A549 (cell line): ENCODE data around the gene SHANK3. TPM values are rescaled to one million over a fixed set of nuclear protein-coding genes. Genes with fewer than 3 reads are reported as not detected.

Source experiments
- ATAC-seq, 2 experiments: fragments of 200-7000 bp in 1 of 2; fragments of >200 bp in 1 of 2; cut with Nextera tagmentation in 1 of 2; cut with Tn5 transposase in 1 of 2; 3 replicates each; pipeline versions ENCODE4 v1.8.0 to v1.9.1; 2018 to 2020; ENCODE audit warnings: mild to moderate bottlenecking in 1 of 2, moderate library complexity in 1 of 2
- CTCF ChIA-PET: fragments of 300-600 bp; sonication (Branson Sonifier 250); formaldehyde crosslinking; extraction: SDS; loops from one replicate; lab custom pipeline; 2021; ENCODE audit warnings: antibody characterized with exemption, inconsistent platforms; lab: Yijun Ruan, JAX
- POLR2A ChIA-PET: fragments of 350-600 bp; formaldehyde crosslinking; extraction: SDS; loops from one replicate; lab custom pipeline; 2021; ENCODE audit warnings: antibody characterized with exemption, inconsistent platforms; lab: Yijun Ruan, JAX
- DNase-seq, 2 experiments: peaks; one replicate each; pipeline versions ENCODE4 v3.0.0 to v3.0.0-alpha.2; 2011 to 2016; ENCODE audit warnings: low read depth in 1 of 2, low spot score in 1 of 2
- FAIRE-seq: peaks from 2 replicates; lab custom pipeline; 2011; peaks lifted over from hg19 to GRCh38; lab: Jason Lieb, UNC
- H3K27ac ChIP-seq, 2 experiments: fragments of >200 bp; sonication (Bioruptor Twin); formaldehyde crosslinking; 3 replicates each; pipeline ENCODE4 v1.5.1; 2016 to 2017
- H3K4me1 ChIP-seq: fragments of >200 bp; sonication (Bioruptor Twin); formaldehyde crosslinking; 3 replicates; pipeline ENCODE4 v1.6.1; 2016
- H3K4me2 ChIP-seq: fragments of >200 bp; sonication (Bioruptor Twin); formaldehyde crosslinking; 3 replicates; pipeline ENCODE4 v1.6.1; 2016
- H3K4me3 ChIP-seq: fragments of >200 bp; sonication (Bioruptor Twin); formaldehyde crosslinking; 3 replicates; pipeline ENCODE4 v1.5.1; 2016
- H3K9me3 ChIP-seq: fragments of >200 bp; sonication (Bioruptor Twin); formaldehyde crosslinking; 3 replicates; pipeline ENCODE4 v1.6.1; 2016
- BCL3 ChIP-seq: fragments of >200 bp; sonication (Bioruptor Twin); formaldehyde crosslinking; IDR thresholded peaks from 3 replicates; pipeline ENCODE4 v1.6.1; 2016
- BHLHE40 ChIP-seq: IDR thresholded peaks from 2 replicates; pipeline ENCODE4 v1.6.1; 2012; ENCODE audit warnings: low read depth, low read length, inconsistent platforms
- CBX8 ChIP-seq: fragments of 200-600 bp; sonication (generic); IDR thresholded peaks from 2 replicates; pipeline ENCODE4 v1.6.1; 2016
- CHD2 ChIP-seq: fragments of 150-350 bp; IDR thresholded peaks from 2 replicates; pipeline ENCODE4 v1.6.1; 2014; ENCODE audit warnings: low read length; ENCODE audit not compliant: partially characterized antibody
- ESRRA ChIP-seq: fragments of 150-350 bp; IDR thresholded peaks from 2 replicates; pipeline ENCODE4 v1.6.1; 2014; ENCODE audit warnings: mild to moderate bottlenecking, low read length, borderline replicate concordance
- HEYL ChIP-seq: fragments of 250-450 bp; sonication (Bioruptor Pico); IDR thresholded peaks from 2 replicates; pipeline ENCODE4 v1.8.0; 2021; ENCODE audit warnings: mild to moderate bottlenecking, moderate library complexity
- HMGXB4 ChIP-seq: fragments of 250-450 bp; sonication (Bioruptor Pico); IDR thresholded peaks from 2 replicates; pipeline ENCODE4 v1.5.0; 2021; ENCODE audit warnings: mild to moderate bottlenecking, moderate library complexity, borderline replicate concordance
- HOXB13 ChIP-seq: fragments of 250-450 bp; sonication (Bioruptor Pico); IDR thresholded peaks from 2 replicates; pipeline ENCODE4 v1.5.0; 2020; ENCODE audit warnings: low read depth, mild to moderate bottlenecking, moderate library complexity
- MAFK ChIP-seq: fragments of 450-650 bp; IDR thresholded peaks from 2 replicates; pipeline ENCODE4 v1.6.1; 2014; ENCODE audit not compliant: partially characterized antibody
- MAX ChIP-seq: IDR thresholded peaks from 2 replicates; pipeline ENCODE4 v1.6.1; 2012
- MAZ ChIP-seq: fragments of 150-350 bp; IDR thresholded peaks from 2 replicates; pipeline ENCODE4 v1.6.1; 2014; ENCODE audit warnings: antibody characterized with exemption, low read depth, low read length, borderline replicate concordance
- POLR2A ChIP-seq: IDR thresholded peaks from 2 replicates; pipeline ENCODE4 v1.6.1; 2012; ENCODE audit warnings: mild to moderate bottlenecking, low read length
- RAD21 ChIP-seq, 2 experiments: fragments of >200 bp in 1 of 2; sonication (Bioruptor Twin) in 1 of 2; formaldehyde crosslinking in 1 of 2; IDR thresholded peaks in 1 of 2; conservative IDR thresholded peaks in 1 of 2; 2 replicates in 1 of 2; 3 replicates in 1 of 2; pipeline ENCODE4 v1.6.1; 2012 to 2018; ENCODE audit warnings: inconsistent platforms in 1 of 2
- RARB ChIP-seq: fragments of 250-450 bp; sonication (Bioruptor Pico); IDR thresholded peaks from 2 replicates; pipeline ENCODE4 v1.8.0; 2021; ENCODE audit warnings: mild to moderate bottlenecking, moderate library complexity
- RCOR1 ChIP-seq: fragments of 150-350 bp; IDR thresholded peaks from 2 replicates; pipeline ENCODE4 v1.6.1; 2014; ENCODE audit warnings: antibody characterized with exemption, low read length, low read depth
- RNF2 ChIP-seq: fragments of 200-600 bp; sonication (generic); IDR thresholded peaks from 2 replicates; pipeline ENCODE4 v1.6.1; 2016; ENCODE audit warnings: low read depth, mild to moderate bottlenecking, antibody characterized with exemption, moderate library complexity, borderline replicate concordance
- TP53 ChIP-seq: fragments of 250-450 bp; sonication (Bioruptor Pico); IDR thresholded peaks from 2 replicates; pipeline ENCODE4 v1.5.0; 2021; ENCODE audit warnings: mild to moderate bottlenecking, moderate library complexity
- ZNF302 ChIP-seq: fragments of 250-450 bp; sonication (Bioruptor Pico); IDR thresholded peaks from 2 replicates; pipeline ENCODE4 v1.9.0; 2021; ENCODE audit warnings: inconsistent platforms, mild to moderate bottlenecking, moderate library complexity
- WGBS: methylation state at CpG from one replicate; pipeline ENCODE4 v1.1.6; 2017; ENCODE audit errors: missing lambda C conversion rate; 5-methylcytosine and 5-hydroxymethylcytosine counted together
- polyA plus RNA-seq, 4 experiments: library from polyadenylated mRNA; depleted of rRNA in 3 of 4; stranded (reverse); fragments of >200 nt; fragmentation: RNase III in 1 of 4; extraction: RNeasy Plus Mini Kit Qiagen cat#74134 plus additional on column Dnase treatment in 1 of 4; gene quantifications; 2 replicates in 3 of 4; 3 replicates in 1 of 4; pipeline ENCODE4 v1.2.3, GENCODE V29; 2011 to 2017
- TF ChIP-seq, protein P1 (sequence below): IDR thresholded peaks from 2 replicates; pipeline ENCODE4 v1.6.1; 2012
- TF ChIP-seq, protein P2 (sequence below): fragments of >200 bp; sonication (Bioruptor Twin); formaldehyde crosslinking; IDR thresholded peaks from 3 replicates; pipeline ENCODE4 v1.5.1; 2016
- TF ChIP-seq, protein P3 (sequence below): fragments of 150-350 bp; IDR thresholded peaks from 2 replicates; pipeline ENCODE4 v1.6.1; 2014; ENCODE audit warnings: low read depth, mild to moderate bottlenecking, low read length
- TF ChIP-seq, protein P4 (sequence below): IDR thresholded peaks from 2 replicates; pipeline ENCODE4 v1.6.1; 2012; ENCODE audit warnings: low read depth, borderline replicate concordance
- TF ChIP-seq, protein P5 (sequence below): fragments of 450-650 bp; IDR thresholded peaks from 2 replicates; pipeline ENCODE4 v1.6.1; 2014; ENCODE audit warnings: antibody characterized with exemption
- TF ChIP-seq, protein P6 (sequence below): fragments of 200-600 bp; sonication (generic); IDR thresholded peaks from 2 replicates; pipeline ENCODE4 v1.6.1; 2016; ENCODE audit warnings: antibody characterized with exemption, mild to moderate bottlenecking, moderate library complexity

Gene SHANK3
- polyA plus RNA-seq, 2 of the 4 experiments (the other 2 are of a cell fraction): 0.53 to 2.4 TPM

GRCh38 chr22:50705219-50705691, 32.6 kb downstream of the SHANK3 start:
- ChIA-PET POLR2A (no interaction called here), CTCF (no interaction called here)
- Histone ChIP-seq H3K27ac (no peak overlapping the region), H3K4me3 (no peak overlapping the region), H3K4me2 (no peak overlapping the region), H3K9me3 (no peaks in the 10 kb centered on the region), H3K4me1 (no peaks in the 10 kb centered on the region)
- no peak for ATAC-seq
- no peak for FAIRE-seq
- DNase-seq: no peak
- WGBS: 93% methylated on average over 16 of the region's 23 CpGs
- TF ChIP-seq HEYL: no peak
- TF ChIP-seq RNF2: no peak
- TF ChIP-seq, protein P1, sequence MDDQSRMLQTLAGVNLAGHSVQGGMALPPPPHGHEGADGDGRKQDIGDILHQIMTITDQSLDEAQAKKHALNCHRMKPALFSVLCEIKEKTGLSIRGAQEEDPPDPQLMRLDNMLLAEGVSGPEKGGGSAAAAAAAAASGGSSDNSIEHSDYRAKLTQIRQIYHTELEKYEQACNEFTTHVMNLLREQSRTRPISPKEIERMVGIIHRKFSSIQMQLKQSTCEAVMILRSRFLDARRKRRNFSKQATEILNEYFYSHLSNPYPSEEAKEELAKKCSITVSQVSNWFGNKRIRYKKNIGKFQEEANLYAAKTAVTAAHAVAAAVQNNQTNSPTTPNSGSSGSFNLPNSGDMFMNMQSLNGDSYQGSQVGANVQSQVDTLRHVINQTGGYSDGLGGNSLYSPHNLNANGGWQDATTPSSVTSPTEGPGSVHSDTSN: no peak
- no peak for TF ChIP-seq BCL3
- no peak for TF ChIP-seq ZNF302
- TF ChIP-seq RAD21 (conservative IDR thresholded peaks at IDR 0.05 in 1 of 2, IDR thresholded peaks at IDR 0.05 in 1 of 2): no peak
- no peak for TF ChIP-seq HOXB13
- TF ChIP-seq, protein P2, sequence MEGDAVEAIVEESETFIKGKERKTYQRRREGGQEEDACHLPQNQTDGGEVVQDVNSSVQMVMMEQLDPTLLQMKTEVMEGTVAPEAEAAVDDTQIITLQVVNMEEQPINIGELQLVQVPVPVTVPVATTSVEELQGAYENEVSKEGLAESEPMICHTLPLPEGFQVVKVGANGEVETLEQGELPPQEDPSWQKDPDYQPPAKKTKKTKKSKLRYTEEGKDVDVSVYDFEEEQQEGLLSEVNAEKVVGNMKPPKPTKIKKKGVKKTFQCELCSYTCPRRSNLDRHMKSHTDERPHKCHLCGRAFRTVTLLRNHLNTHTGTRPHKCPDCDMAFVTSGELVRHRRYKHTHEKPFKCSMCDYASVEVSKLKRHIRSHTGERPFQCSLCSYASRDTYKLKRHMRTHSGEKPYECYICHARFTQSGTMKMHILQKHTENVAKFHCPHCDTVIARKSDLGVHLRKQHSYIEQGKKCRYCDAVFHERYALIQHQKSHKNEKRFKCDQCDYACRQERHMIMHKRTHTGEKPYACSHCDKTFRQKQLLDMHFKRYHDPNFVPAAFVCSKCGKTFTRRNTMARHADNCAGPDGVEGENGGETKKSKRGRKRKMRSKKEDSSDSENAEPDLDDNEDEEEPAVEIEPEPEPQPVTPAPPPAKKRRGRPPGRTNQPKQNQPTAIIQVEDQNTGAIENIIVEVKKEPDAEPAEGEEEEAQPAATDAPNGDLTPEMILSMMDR: no peak
- no peak for TF ChIP-seq RCOR1
- TF ChIP-seq, protein P3, sequence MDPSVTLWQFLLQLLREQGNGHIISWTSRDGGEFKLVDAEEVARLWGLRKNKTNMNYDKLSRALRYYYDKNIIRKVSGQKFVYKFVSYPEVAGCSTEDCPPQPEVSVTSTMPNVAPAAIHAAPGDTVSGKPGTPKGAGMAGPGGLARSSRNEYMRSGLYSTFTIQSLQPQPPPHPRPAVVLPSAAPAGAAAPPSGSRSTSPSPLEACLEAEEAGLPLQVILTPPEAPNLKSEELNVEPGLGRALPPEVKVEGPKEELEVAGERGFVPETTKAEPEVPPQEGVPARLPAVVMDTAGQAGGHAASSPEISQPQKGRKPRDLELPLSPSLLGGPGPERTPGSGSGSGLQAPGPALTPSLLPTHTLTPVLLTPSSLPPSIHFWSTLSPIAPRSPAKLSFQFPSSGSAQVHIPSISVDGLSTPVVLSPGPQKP: no peak
- TF ChIP-seq RARB (CRISPR knock-in tag): no peak
- no peak for TF ChIP-seq CHD2
- TF ChIP-seq, protein P4, sequence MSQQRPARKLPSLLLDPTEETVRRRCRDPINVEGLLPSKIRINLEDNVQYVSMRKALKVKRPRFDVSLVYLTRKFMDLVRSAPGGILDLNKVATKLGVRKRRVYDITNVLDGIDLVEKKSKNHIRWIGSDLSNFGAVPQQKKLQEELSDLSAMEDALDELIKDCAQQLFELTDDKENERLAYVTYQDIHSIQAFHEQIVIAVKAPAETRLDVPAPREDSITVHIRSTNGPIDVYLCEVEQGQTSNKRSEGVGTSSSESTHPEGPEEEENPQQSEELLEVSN: no peak
- TF ChIP-seq, protein P5, sequence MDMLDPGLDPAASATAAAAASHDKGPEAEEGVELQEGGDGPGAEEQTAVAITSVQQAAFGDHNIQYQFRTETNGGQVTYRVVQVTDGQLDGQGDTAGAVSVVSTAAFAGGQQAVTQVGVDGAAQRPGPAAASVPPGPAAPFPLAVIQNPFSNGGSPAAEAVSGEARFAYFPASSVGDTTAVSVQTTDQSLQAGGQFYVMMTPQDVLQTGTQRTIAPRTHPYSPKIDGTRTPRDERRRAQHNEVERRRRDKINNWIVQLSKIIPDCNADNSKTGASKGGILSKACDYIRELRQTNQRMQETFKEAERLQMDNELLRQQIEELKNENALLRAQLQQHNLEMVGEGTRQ: no peak
- no peak for TF ChIP-seq MAX
- no peak for TF ChIP-seq MAFK
- TF ChIP-seq POLR2A: no peak
- no peak for TF ChIP-seq ESRRA

GRCh38 chr22:50705851-50706351, 33.3 kb downstream of the SHANK3 start:
- CTCF ChIA-PET: no interaction called here
- no peaks in the 10 kb centered on the region for H3K9me3 ChIP-seq
- H3K4me2 ChIP-seq: no peak overlapping the region
- POLR2A ChIA-PET: no interaction called here
- WGBS: 95% methylated on average over 6 of the region's 27 CpGs
- FAIRE-seq (no peak), ATAC-seq (no peak), DNase-seq (no peak)
- no peak overlapping the region for H3K4me3 ChIP-seq
- no peaks in the 10 kb centered on the region for H3K4me1 ChIP-seq
- no peak overlapping the region for H3K27ac ChIP-seq
- TF ChIP-seq BHLHE40 (no peak), HMGXB4 (CRISPR knock-in tag) (no peak), CBX8 (no peak), MAZ (no peak), TP53 (CRISPR knock-in tag) (no peak), RCOR1 (no peak), RARB (CRISPR knock-in tag) (no peak)
- TF ChIP-seq, protein P5: no peak
- TF ChIP-seq, protein P6, sequence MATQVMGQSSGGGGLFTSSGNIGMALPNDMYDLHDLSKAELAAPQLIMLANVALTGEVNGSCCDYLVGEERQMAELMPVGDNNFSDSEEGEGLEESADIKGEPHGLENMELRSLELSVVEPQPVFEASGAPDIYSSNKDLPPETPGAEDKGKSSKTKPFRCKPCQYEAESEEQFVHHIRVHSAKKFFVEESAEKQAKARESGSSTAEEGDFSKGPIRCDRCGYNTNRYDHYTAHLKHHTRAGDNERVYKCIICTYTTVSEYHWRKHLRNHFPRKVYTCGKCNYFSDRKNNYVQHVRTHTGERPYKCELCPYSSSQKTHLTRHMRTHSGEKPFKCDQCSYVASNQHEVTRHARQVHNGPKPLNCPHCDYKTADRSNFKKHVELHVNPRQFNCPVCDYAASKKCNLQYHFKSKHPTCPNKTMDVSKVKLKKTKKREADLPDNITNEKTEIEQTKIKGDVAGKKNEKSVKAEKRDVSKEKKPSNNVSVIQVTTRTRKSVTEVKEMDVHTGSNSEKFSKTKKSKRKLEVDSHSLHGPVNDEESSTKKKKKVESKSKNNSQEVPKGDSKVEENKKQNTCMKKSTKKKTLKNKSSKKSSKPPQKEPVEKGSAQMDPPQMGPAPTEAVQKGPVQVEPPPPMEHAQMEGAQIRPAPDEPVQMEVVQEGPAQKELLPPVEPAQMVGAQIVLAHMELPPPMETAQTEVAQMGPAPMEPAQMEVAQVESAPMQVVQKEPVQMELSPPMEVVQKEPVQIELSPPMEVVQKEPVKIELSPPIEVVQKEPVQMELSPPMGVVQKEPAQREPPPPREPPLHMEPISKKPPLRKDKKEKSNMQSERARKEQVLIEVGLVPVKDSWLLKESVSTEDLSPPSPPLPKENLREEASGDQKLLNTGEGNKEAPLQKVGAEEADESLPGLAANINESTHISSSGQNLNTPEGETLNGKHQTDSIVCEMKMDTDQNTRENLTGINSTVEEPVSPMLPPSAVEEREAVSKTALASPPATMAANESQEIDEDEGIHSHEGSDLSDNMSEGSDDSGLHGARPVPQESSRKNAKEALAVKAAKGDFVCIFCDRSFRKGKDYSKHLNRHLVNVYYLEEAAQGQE: no peak
